Activated CD4-positive, alpha-beta memory T cell treated with anti-CD3 and anti-CD28 coated beads, Interleukin-2, amount 10 ng/mL, durations not matched to agents 7 days and 5 days (primary cell): ENCODE results near the gene ECE1. TPM values are rescaled to one million over a fixed set of nuclear protein-coding genes. Genes with fewer than 3 reads are reported as not detected.
"Not testable (repeated sequence)": the region's sequence is repeated elsewhere in the genome, so short reads cannot be mapped to it uniquely, and the experiment has no call there.

ENCODE experiments used
- CTCF ChIA-PET: fragments of 350-600 bp; sonication (Branson Sonifier 250); formaldehyde crosslinking; loops from one replicate; lab custom pipeline; 2021; ENCODE audit warnings: antibody characterized with exemption, inconsistent platforms; lab: Charles Lee
- POLR2A ChIA-PET: fragments of 350-600 bp; sonication (Branson Sonifier 250); formaldehyde crosslinking; loops from one replicate; lab custom pipeline; 2021; ENCODE audit warnings: antibody characterized with exemption; lab: Charles Lee
- DNase-seq: peaks from one replicate; pipeline ENCODE4 v3.0.0-alpha.2; 2020
- H3K27ac Mint-ChIP-seq: one replicate; pipeline ENCODE4 v1.8.0; 2021; ENCODE audit warnings: mild to moderate bottlenecking, mixed read lengths
- H3K27me3 Mint-ChIP-seq: one replicate; pipeline ENCODE4 v1.8.0; 2021; ENCODE audit warnings: mixed read lengths
- H3K36me3 Mint-ChIP-seq: one replicate; pipeline ENCODE4 v1.8.0; 2021; ENCODE audit warnings: low read depth, mixed read lengths
- H3K4me1 Mint-ChIP-seq: one replicate; pipeline ENCODE4 v1.8.0; 2021; ENCODE audit warnings: mixed read lengths
- H3K4me3 Mint-ChIP-seq: one replicate; pipeline ENCODE4 v1.8.0; 2021; ENCODE audit warnings: mild to moderate bottlenecking, mixed read lengths
- H3K9me3 Mint-ChIP-seq: one replicate; pipeline ENCODE4 v1.8.0; 2021; ENCODE audit warnings: mixed read lengths
- total RNA-seq, 2 experiments: library from RNA; stranded (reverse); gene quantifications; one replicate each; pipeline ENCODE4 v1.2.3, GENCODE V29; 2021

The ECE1 gene
- total RNA-seq, 2 experiments from 2014 or later: 85.3 to 87.9 TPM

- no peak overlapping the region for H3K27ac Mint-ChIP-seq
- ChIA-PET CTCF (interaction anchor here (0.6 to 1.1 kb wide), 3 partner anchors 10 to 85 kb away, joined by 3 to 6 read pairs (median 4); no protein-coding TSS in a partner anchor), POLR2A (interaction anchor here (1.2 to 9.3 kb wide), 2 partner anchors 9 to 61 kb away, joined by 3 to 140 read pairs; partner anchors contain the start of gene ECE1)
- H3K27me3 Mint-ChIP-seq: no peaks in the 10 kb centered on the region
- H3K4me1 Mint-ChIP-seq: peaks cover 49% of the 10 kb centered on the region
- DNase-seq: no peak
- peaks cover 38% of the 10 kb centered on the region for H3K36me3 Mint-ChIP-seq
- H3K9me3 Mint-ChIP-seq: no peaks in the 10 kb centered on the region
- no peak overlapping the region for H3K4me3 Mint-ChIP-seq
These were observed 6.7 kb downstream of the ECE1 start for GRCh38 chr1:21283524-21283923.

- ChIA-PET POLR2A (interaction anchor here (1.4 to 9.3 kb wide), 3 partner anchors 10 to 20 kb away, joined by 4 to 140 read pairs (median 28); partner anchors contain the start of gene ECE1), CTCF (interaction anchor here (1.6 to 4.5 kb wide), 2 partner anchors 11 to 12 kb away, joined by 5 to 81 read pairs; no protein-coding TSS in a partner anchor)
- H3K27me3 Mint-ChIP-seq, DNase-seq, H3K9me3 Mint-ChIP-seq, H3K4me3 Mint-ChIP-seq, H3K27ac Mint-ChIP-seq: not testable (repeated sequence)
- Mint-ChIP-seq H3K4me1 (peaks cover 50% of the 10 kb centered on the region), H3K36me3 (peaks cover 43% of the 10 kb centered on the region)
These were observed 8.2 kb downstream of the ECE1 start for GRCh38 chr1:21282020-21282419.

GRCh38 chr1:21280482-21280881, 9.8 kb downstream of the ECE1 start:
- POLR2A ChIA-PET: interaction anchor here (0.9 to 9.3 kb wide), 8 partner anchors 11 to 65 kb away, joined by 3 to 140 read pairs (median 12); partner anchors contain the start of gene ECE1
- Mint-ChIP-seq H3K9me3 (no peaks in the 10 kb centered on the region), H3K27ac (peak overlapping the region; percentile 93), H3K36me3 (peaks cover 45% of the 10 kb centered on the region), H3K27me3 (no peaks in the 10 kb centered on the region), H3K4me3 (peak overlapping the region; percentile 71), H3K4me1 (peaks cover 56% of the 10 kb centered on the region)
- CTCF ChIA-PET: interaction anchor here (1.3 to 4.5 kb wide), 7 partner anchors 10 to 494 kb away, joined by 3 to 81 read pairs (median 7); no protein-coding TSS in a partner anchor
- DNase-seq: no peak

- CTCF ChIA-PET: interaction anchor here (0.6 to 4.5 kb wide), 11 partner anchors 9 to 494 kb away, joined by 3 to 81 read pairs (median 5); partner anchors contain the start of gene ECE1
- DNase-seq: peak; percentile 47
- peaks cover 44% of the 10 kb centered on the region for H3K36me3 Mint-ChIP-seq
These were observed 10.2 kb downstream of the ECE1 start for GRCh38 chr1:21280011-21280471.

GRCh38 chr1:21278860-21279845, 11.1 kb downstream of the ECE1 start:
- Mint-ChIP-seq H3K9me3 (no peaks in the 10 kb centered on the region), H3K4me3 (no peak overlapping the region), H3K4me1 (peaks cover 59% of the 10 kb centered on the region), H3K36me3 (peaks cover 47% of the 10 kb centered on the region), H3K27me3 (no peaks in the 10 kb centered on the region), H3K27ac (peak overlapping the region; percentile 93)
- CTCF ChIA-PET: interaction anchor here (0.6 to 4.5 kb wide), 11 partner anchors 9 to 166 kb away, joined by 3 to 81 read pairs (median 5); partner anchors contain the start of gene ECE1
- DNase-seq: no peak
- POLR2A ChIA-PET: interaction anchor here (0.6 to 9.3 kb wide), 13 partner anchors 9 to 613 kb away, joined by 3 to 140 read pairs (median 5); partner anchors contain the start of gene ECE1

More at GRCh38 chr1:21280011-21280471, 10.2 kb downstream of the ECE1 start:
- Mint-ChIP-seq H3K4me1 (peaks cover 58% of the 10 kb centered on the region), H3K9me3 (no peaks in the 10 kb centered on the region), H3K27me3 (no peaks in the 10 kb centered on the region), H3K4me3 (peak overlapping the region; percentile 71), H3K27ac (peak overlapping the region; percentile 93)
- POLR2A ChIA-PET: interaction anchor here (0.6 to 9.3 kb wide), 12 partner anchors 10 to 613 kb away, joined by 3 to 140 read pairs (median 6); partner anchors contain the start of gene ECE1

GRCh38 chr1:21278208-21278859, 11.9 kb downstream of the ECE1 start:
- no peak for DNase-seq
- peaks cover 56% of the 10 kb centered on the region for H3K4me1 Mint-ChIP-seq
- CTCF ChIA-PET: interaction anchor here (1.0 to 4.5 kb wide), 5 partner anchors 8 to 90 kb away, joined by 3 to 81 read pairs (median 4); no protein-coding TSS in a partner anchor
- H3K27me3 Mint-ChIP-seq: no peaks in the 10 kb centered on the region
- H3K9me3 Mint-ChIP-seq: no peaks in the 10 kb centered on the region
- H3K27ac Mint-ChIP-seq: peak overlapping the region; percentile 93
- no peak overlapping the region for H3K4me3 Mint-ChIP-seq
- H3K36me3 Mint-ChIP-seq: peaks cover 47% of the 10 kb centered on the region
- POLR2A ChIA-PET: interaction anchor here (1.1 to 9.3 kb wide), 4 partner anchors 14 to 67 kb away, joined by 4 to 140 read pairs (median 12); partner anchors contain the start of gene ECE1

- CTCF ChIA-PET: interaction anchor here (1.2 kb wide), 1 partner anchor 17 kb away, joined by 4 read pairs; no protein-coding TSS in a partner anchor
- no peak for DNase-seq
- POLR2A ChIA-PET: interaction anchor here (1.9 to 9.3 kb wide), 2 partner anchors 15 to 68 kb away, joined by 7 to 140 read pairs; partner anchors contain the start of gene ECE1
- Mint-ChIP-seq H3K9me3 (no peaks in the 10 kb centered on the region), H3K27me3 (no peaks in the 10 kb centered on the region), H3K27ac (peak overlapping the region; percentile 16), H3K36me3 (peaks cover 54% of the 10 kb centered on the region), H3K4me1 (peaks cover 53% of the 10 kb centered on the region), H3K4me3 (no peak overlapping the region)
These were observed 13.1 kb downstream of the ECE1 start for GRCh38 chr1:21277180-21277579.

- Mint-ChIP-seq H3K4me1 (peaks cover 25% of the 10 kb centered on the region), H3K27me3 (no peaks in the 10 kb centered on the region), H3K36me3 (peaks cover 68% of the 10 kb centered on the region), H3K4me3 (no peak overlapping the region), H3K27ac (no peak overlapping the region), H3K9me3 (no peaks in the 10 kb centered on the region)
- POLR2A ChIA-PET: interaction anchor here (0.7 to 1.5 kb wide), 3 partner anchors 21 to 73 kb away, joined by 3 to 4 read pairs (median 4); no protein-coding TSS in a partner anchor
- no peak for DNase-seq
- CTCF ChIA-PET: interaction anchor here (1.4 to 7.6 kb wide), 3 partner anchors 17 to 55 kb away, joined by 5 to 115 read pairs (median 114); partner anchors contain the start of gene ECE1
These were observed 17.7 kb downstream of the ECE1 start for GRCh38 chr1:21272540-21272939.

GRCh38 chr1:21271550-21271949, 18.7 kb downstream of the ECE1 start:
- H3K9me3 Mint-ChIP-seq: no peaks in the 10 kb centered on the region
- peaks cover 21% of the 10 kb centered on the region for H3K4me1 Mint-ChIP-seq

GRCh38 chr1:21270086-21270689, 20.1 kb downstream of the ECE1 start:
- peak; percentile 84 for DNase-seq
- Mint-ChIP-seq H3K4me1 (peaks cover 15% of the 10 kb centered on the region), H3K36me3 (peaks cover 68% of the 10 kb centered on the region), H3K9me3 (no peaks in the 10 kb centered on the region), H3K27me3 (no peaks in the 10 kb centered on the region), H3K4me3 (no peak overlapping the region), H3K27ac (no peak overlapping the region)
- CTCF ChIA-PET: interaction anchor here (0.6 to 7.6 kb wide), 39 partner anchors 9 to 646 kb away, joined by 3 to 115 read pairs (median 5); partner anchors contain the start of gene ECE1
- POLR2A ChIA-PET: interaction anchor here (0.6 to 4.3 kb wide), 7 partner anchors 9 to 75 kb away, joined by 3 to 37 read pairs (median 8); no protein-coding TSS in a partner anchor

More at GRCh38 chr1:21271550-21271949, 18.7 kb downstream of the ECE1 start:
- Mint-ChIP-seq H3K27me3 (no peaks in the 10 kb centered on the region), H3K4me3 (no peak overlapping the region), H3K36me3 (peaks cover 68% of the 10 kb centered on the region), H3K27ac (no peak overlapping the region)
- DNase-seq: no peak
- POLR2A ChIA-PET: interaction anchor here (1.2 to 4.3 kb wide), 5 partner anchors 9 to 74 kb away, joined by 4 to 37 read pairs (median 8); no protein-coding TSS in a partner anchor
- CTCF ChIA-PET: interaction anchor here (0.8 to 7.6 kb wide), 11 partner anchors 9 to 96 kb away, joined by 4 to 115 read pairs (median 19); partner anchors contain the start of gene ECE1
